Choroid plexus epithelial cell (primary cell): Measurements from ENCODE around the gene LAMA3.
"Not testable (repeated sequence)": the region's sequence is repeated elsewhere in the genome, so short reads cannot be mapped to it uniquely, and the experiment has no call there.

Experiments
- DNase-seq: peaks from one replicate; pipeline ENCODE4 v3.0.0-alpha.2; 2010; ENCODE audit warnings: low read depth
- H3K4me3 ChIP-seq: 2 replicates; pipeline ENCODE4 v1.5.1; 2011; ENCODE audit warnings: low read depth, mild to moderate bottlenecking, control low read depth, low read length, moderate library complexity
- CTCF ChIP-seq: conservative IDR thresholded peaks from 2 replicates; pipeline ENCODE4 v1.5.1; 2011; ENCODE audit warnings: low read depth, mild to moderate bottlenecking, control low read depth, inconsistent platforms, low read length, moderate library complexity

Gene LAMA3

GRCh38 chr18:23727707-23728493, 38.6 kb downstream of the LAMA3 start:
- no peak for TF ChIP-seq CTCF
- no peak for DNase-seq
- H3K4me3 ChIP-seq, result no peak overlapping the region

DNA sequence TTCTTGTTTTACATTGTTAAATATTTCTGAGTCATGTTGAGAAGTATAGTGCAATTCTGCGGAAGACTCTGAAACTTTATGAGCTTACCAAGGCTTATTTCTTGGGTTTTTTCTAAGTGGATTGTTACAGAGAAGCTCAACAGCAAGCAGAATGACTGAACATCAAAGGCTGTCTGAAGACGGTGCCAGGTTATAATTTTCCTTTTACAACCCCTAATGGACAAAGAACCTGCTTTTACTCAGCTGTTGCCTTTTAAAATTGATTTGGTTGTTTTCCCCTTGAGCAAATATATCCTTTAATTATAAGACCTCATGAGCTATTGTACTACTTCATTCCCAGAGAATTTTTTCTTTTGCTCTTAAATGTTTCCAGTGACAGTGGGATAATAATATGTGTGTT, 41.6 kb downstream of the LAMA3 start:
- TF ChIP-seq CTCF, result no peak
- no peak for DNase-seq
- no peak overlapping the region for H3K4me3 ChIP-seq

DNA sequence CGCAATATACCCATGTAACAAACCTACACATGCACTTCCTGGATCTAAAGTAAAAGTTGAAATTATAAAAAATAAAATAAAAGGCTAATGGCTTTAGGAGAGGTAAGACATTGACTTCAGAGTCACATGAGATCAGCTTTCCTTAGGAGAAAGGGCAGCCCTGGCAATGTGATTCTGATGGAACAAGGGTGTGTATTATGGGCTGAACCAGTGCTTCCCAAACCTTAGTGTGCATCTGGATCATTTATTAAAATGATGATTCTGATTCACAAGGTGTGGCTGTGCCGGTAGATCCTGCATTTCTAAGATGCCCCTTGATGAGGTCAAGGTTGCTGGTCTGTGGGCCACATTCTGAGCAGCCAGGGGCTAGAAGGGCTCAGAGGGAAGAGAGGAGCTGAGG, 42.6 kb downstream of the LAMA3 start:
- no peak overlapping the region for H3K4me3 ChIP-seq
- TF ChIP-seq CTCF, result no peak
- DNase-seq, result no peak

DNA sequence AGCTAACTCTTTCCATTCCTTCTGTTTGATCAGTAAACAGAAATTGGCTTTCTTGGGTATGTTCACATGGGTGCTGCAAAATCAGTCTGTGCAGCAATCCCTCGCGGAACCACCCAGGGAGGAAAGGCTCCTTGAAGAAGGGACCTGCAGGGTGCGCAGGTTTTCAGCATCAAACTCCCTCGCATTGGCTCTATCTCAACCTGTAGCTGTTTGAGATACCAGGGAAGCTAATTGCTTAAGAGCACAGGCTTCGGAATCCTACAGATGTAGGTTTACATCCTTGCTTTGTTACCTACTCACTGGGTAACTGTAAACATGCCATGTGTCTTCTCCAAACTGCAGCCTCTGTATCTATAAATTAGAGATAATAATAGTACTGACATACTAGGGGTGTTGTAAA, 43.2 kb downstream of the LAMA3 start:
- DNase-seq, result no peak
- H3K4me3 ChIP-seq, result no peak overlapping the region
- TF ChIP-seq CTCF, result no peak

DNA sequence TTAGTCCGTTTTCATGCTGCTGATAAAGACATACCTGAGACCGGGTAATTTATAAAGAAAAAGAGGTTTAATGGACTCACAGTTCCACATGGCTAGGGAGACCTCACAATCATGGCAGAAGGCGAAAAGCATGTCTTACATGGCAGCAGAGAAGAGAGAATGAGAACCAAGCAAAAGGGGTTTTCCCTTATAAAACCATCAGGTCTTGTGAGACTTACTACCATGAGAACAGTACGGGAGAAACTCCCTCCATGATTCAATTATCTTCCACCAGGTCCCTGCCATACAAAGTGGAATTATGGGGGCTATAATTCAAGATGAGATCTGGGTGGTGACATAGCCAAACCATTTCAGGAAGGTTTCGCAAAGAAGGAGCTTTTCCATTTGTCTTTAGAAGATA, 44.0 kb downstream of the LAMA3 start:
- DNase-seq, H3K4me3 ChIP-seq: not testable (repeated sequence)

DNA sequence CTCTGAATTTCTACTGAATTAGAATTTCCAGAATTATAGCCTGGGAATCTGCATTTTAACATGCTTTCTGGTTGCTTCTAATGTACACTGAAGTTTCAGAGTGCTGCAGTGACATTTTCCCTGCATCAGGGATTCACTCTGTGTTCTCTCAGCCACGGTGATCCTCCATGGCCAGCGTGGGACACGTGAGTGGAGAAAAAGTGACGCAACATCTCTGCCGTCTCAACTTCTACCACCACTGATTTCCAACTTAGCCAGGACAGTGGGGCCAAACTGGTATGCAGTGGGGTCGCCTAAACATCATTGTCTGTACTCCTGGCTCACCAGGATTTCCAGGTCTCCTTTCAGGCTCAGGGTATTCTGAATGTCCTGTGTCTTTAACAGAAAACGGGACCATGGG, 44.6 kb downstream of the LAMA3 start:
- DNase-seq, result no peak
- no peak overlapping the region for H3K4me3 ChIP-seq
- TF ChIP-seq CTCF, result no peak

GRCh38 chr18:23735021-23735464, 45.8 kb downstream of the LAMA3 start:
- DNase-seq, result peak; percentile 82
- no peak overlapping the region for H3K4me3 ChIP-seq
- TF ChIP-seq CTCF, result no peak

- no peak for TF ChIP-seq CTCF
- H3K4me3 ChIP-seq, result no peak overlapping the region
- no peak for DNase-seq
These were observed 48.3 kb downstream of the LAMA3 start for GRCh38 chr18:23737578-23737977.
